DMS153 treated with DMSO at 0.1 percent for 48 hours (cell line): ENCODE measurements around the gene IL16.

ENCODE experiments used
- DNase-seq: peaks from one replicate; lab custom pipeline; 2025; ENCODE audit not compliant: unreplicated experiment; lab: John Stamatoyannopoulos, UW

Gene IL16

DNA sequence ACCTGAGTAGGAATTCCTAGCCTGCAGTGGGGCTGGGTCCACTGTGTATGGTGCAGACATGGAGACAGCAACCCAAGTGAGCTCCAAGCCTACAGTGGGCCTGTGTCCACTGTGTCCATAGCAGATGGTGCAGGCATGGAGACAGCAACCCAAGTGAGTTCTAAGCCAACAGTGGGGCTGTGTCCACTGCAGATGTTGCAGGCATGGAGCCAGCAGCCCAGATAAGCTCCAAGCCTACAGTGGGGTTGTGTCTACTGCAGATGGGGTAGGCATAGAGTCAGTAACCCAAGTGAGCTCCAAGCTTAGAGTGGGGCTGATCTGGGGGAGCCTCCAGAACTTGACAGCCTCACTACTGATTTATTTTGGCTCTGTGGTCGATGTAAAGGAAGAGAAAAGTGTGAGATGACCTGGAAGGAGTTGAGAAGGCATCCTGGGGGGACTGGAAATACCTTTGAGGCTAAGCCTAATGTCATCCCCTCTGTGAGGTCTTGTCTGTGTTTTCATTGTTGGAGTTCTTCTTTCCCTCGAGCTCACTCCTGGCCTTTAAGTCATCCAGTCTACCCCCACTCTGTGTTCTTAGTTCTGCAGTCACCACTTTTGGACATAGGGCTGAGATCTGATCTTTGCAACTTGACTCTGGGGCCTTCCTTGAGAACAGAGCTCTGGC lies 22.4 kb upstream of the IL16 start:
- no peak for DNase-seq

- DNase-seq, result no peak
Measured at GRCh38 chr15:81174792-81175327, 21.8 kb upstream of the IL16 start.

GRCh38 chr15:81175496-81175895 lies 21.2 kb upstream of the IL16 start:
- no peak for DNase-seq

GRCh38 chr15:81176291-81176893 lies 20.3 kb upstream of the IL16 start:
- DNase-seq, result no peak

- DNase-seq, result no peak
Measured at GRCh38 chr15:81178365-81178764, 18.3 kb upstream of the IL16 start.

DNA sequence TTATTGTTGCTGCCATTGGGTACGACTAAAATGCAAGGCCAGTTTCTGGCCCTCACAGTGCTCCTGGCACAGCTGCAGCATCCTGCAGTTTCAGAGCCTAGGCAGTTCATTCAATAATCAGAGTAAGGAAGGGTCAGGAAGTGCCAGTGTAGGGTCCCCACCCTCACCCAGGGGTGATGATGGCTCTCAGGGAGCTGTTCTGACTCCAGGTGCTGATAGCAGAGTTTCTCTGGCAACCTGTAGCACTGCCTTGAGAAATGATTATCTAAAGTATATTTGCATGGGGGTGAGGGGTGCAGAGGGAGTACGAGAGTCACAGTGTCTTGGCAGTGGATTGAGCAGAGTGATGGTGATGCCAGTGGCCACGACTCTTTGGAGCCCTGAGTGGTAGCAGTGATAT lies 15.5 kb upstream of the IL16 start:
- no peak for DNase-seq

DNA sequence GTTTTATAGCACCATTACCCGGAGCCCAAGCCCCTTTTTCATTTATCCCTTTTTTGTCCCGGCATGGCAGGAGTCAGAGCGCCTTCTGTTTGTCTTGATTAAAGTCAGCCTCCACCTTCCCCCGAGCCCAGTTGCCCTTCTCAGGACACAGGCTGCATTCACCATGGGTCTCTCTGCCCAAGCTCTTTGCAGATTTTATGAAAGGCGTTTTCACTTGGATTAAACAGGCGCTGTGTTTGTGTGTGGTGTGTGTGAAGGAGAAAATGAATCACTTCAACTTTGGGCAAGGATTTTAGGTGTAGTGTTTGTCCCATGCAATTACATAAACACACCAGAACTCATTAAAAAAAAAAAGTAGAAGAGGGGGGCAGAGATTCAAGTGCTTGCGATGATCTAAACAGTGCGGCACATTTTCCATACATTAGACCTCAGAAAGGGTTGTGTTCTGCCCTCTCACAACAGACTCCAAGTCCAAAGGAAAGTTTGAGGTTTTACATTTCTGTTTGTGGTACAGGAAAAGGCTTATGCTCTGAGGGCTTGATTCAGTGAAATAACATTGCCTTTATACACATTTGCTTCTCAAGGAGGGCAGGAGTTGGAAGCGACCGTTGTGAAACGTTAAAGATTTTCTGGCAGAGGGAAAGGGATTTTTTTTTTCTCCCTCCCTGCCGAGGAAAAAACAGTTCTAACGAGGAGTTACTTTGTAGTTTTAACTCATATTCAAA lies 14.5 kb upstream of the IL16 start:
- DNase-seq, result no peak

- DNase-seq, result no peak
Measured at GRCh38 chr15:81182756-81183438, 13.8 kb upstream of the IL16 start.

GRCh38 chr15:81183439-81183775 lies 13.3 kb upstream of the IL16 start:
- DNase-seq, result no peak

GRCh38 chr15:81184188-81184587 lies 12.5 kb upstream of the IL16 start:
- no peak for DNase-seq

DNA sequence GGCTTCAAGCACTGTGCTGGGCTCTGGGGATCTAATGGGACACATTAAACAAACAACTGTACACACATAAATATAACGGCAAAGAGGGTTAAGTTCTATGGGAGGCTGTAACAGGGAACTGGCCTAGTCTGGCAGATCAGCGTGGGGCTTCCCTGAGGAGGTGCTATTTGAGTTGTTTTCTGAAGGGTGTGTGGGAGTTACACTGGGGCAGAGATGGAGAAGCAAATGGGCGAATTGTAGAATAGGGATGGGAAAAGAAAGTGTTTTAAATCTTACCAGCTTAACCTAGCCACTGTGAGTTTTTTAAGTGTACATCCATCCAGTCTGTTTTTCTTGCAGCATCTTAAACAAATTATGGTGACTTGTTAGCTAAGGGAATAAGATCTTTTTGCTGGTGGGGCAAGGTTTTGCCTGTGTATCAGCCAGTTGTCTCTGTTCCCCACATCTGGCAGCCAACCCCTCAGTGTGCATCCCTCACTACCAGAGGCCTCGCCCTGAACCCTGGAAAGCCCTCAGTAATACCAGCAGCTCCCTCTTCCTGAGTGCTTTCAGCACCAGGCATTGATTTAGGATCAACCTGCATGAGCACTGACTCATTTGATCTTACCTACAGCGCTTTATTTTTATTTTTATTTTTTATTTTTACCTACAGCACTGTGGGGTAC lies 10.9 kb upstream of the IL16 start:
- no peak for DNase-seq

DNA sequence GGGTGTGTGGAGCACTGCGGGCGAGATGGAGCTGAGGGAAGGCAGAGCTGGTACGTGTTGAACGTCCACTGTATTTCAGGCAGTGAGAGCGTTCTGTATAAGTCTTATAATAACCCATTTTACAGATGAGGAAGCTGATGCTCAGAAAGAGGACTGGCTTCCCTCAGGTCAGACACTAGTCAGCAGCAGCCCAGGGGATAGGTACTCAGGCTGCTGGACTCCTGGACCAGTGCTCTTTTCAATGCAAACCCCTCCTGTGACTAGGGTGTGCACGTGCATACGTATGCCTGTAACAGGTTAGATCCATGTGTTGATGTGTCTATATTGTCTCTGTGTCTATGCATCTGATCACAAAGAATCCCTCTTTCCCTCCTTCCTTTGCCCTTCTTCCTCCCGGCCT lies 8.3 kb upstream of the IL16 start:
- no peak for DNase-seq

DNA sequence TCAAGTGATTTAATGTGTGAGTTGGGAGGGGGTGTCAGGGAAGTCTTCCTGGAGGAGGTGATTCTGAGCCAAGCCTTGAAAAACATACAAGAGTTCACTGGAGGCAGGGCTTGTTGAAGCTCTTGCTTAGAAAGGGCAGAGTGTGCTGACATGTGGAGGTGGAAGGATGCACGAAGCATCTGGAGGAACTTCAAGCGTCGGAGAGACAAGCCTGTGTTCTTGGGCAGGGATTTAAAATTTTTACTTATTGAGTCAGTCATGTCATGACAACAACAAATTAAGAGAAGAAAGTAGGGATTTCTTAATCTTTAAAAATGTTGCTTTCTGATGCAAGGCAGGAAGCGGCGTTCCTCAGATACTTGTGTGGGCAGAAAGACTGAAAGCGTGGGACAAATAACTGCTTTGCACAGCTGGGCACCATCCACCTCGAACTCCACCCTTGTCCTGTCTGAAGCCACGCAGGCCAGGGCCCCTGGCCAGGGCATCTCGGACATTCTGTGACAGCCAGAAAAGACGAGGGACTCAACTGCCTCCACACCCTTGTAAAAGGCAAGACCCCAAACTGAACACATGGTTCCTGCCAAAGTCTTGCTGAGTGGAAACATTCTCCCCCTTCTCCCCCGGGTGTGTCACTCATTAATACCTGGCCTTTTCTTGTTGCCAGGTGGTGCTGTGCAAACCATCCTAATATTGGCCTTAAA lies 6.9 kb upstream of the IL16 start:
- no peak for DNase-seq

DNA sequence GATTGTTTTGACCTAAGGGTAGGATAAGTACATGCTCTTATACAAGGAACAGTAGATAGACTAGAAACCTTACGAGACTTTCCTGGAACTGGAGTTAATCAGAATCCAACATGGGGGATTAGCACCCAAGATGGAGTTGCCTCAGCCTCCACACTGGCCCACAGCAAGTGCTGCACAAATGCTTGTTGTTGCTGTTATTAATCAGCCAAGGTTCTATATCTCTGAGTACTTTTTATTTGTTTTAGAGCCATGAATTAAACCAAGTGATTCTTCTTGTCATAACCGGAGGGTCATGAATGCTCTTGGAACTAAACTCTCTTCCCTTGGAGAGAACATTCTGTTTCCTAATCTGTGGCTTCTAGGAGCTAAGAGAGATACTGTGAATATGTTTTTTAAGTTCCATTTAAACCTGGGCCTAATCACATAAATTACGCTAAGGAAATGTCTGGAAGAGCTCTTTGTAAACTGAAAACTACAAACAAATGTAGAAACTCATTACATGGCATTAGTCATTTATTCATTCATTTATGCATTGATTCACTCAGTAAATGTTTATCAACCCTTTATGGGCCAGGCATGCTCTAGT lies 5.7 kb upstream of the IL16 start:
- DNase-seq, result no peak

GRCh38 chr15:81191701-81192100 lies 5.0 kb upstream of the IL16 start:
- DNase-seq, result no peak

GRCh38 chr15:81194723-81195122 lies 2.0 kb upstream of the IL16 start:
- DNase-seq, result no peak

GRCh38 chr15:81195339-81195864 lies 1.3 kb upstream of the IL16 start:
- DNase-seq, result no peak

GRCh38 chr15:81197255-81197630 lies 564 bp downstream of the IL16 start:
- DNase-seq, result no peak

DNA sequence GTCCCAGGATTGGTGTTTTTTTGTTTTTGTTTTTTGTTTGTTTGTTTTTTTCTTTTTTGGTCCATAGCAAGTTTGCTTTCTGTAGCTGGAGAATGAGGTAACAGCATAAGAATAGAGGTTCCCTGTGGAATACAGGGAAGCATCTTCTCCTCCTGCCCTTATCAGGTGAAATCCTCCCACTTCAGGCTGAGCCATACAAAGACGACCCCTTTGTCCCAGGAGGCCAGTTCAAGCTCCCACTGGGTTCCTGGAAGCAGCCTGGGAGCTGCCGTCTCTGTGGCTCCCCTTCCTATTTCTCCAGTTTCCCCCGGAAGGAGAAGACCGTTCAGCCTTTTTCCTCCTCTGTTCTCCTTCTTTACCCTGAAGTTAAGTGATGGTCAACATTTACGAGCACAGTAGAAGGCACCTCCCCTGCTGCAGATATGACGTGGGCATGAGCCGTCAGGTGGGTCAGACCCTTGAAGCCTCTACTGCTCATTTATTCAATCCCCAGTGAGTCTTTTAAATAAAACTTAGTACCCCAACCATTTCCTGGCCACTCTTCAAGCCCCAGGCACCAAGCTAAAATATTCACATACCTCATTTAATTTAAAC lies 1.1 kb downstream of the IL16 start:
- no peak for DNase-seq
